ENCODE measurements around the gene TMEFF2.

Gene TMEFF2

DNA sequence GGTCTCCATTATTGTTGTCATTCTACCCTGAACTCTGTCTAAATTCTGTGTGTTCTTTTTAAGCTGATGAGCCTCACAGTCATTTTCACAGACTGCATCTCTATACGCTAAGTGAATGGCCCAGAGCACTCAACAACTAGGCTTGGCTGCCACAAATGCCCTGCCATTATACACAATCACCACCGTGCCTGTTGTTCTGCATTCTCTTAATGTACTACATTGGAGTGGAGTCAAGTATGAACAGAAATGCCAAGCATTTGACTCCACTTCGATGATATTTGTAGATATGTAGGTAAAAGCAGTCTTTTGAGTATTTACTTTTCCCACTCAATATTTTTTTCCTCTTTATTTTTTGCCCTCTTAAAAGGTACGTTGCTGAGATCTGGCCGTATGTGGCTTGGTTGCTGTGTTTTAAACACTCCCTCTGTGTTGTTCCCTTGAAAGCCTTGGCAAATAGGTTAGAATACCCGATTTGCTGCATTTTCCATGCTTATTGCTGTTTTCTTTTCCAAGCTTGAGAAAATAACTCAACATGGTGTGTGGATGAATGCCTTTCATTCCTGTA is 36.2 kb upstream of the TMEFF2 start:
- no peaks in the 10 kb centered on the region for H3K36me3 ChIP-seq (ENCODE audit: low read length)
- no peaks in the 10 kb centered on the region for H3K9me2 ChIP-seq (replicated peaks; ENCODE audit: insufficient read depth, low read length)
- no peaks in the 10 kb centered on the region for H3F3A ChIP-seq (ENCODE audit: insufficient read depth)
- no peak overlapping the region for H3K27ac ChIP-seq (ENCODE audit: low read depth, low read length)
- H3K9ac ChIP-seq (ENCODE audit: low read length): no peak overlapping the region
- no peaks in the 10 kb centered on the region for H3K27me3 ChIP-seq (ENCODE audit: low read length)
- no peaks in the 10 kb centered on the region for H3K9me3 ChIP-seq (ENCODE audit: insufficient read depth, low read length)
- H4K20me1 ChIP-seq (ENCODE audit: low read depth, low read length): no peaks in the 10 kb centered on the region
- TF ChIP-seq EZH2phosphoT487 (conservative IDR thresholded peaks at IDR 0.05; ENCODE audit: low read length): no peak
- TF ChIP-seq, protein P1, sequence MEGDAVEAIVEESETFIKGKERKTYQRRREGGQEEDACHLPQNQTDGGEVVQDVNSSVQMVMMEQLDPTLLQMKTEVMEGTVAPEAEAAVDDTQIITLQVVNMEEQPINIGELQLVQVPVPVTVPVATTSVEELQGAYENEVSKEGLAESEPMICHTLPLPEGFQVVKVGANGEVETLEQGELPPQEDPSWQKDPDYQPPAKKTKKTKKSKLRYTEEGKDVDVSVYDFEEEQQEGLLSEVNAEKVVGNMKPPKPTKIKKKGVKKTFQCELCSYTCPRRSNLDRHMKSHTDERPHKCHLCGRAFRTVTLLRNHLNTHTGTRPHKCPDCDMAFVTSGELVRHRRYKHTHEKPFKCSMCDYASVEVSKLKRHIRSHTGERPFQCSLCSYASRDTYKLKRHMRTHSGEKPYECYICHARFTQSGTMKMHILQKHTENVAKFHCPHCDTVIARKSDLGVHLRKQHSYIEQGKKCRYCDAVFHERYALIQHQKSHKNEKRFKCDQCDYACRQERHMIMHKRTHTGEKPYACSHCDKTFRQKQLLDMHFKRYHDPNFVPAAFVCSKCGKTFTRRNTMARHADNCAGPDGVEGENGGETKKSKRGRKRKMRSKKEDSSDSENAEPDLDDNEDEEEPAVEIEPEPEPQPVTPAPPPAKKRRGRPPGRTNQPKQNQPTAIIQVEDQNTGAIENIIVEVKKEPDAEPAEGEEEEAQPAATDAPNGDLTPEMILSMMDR (IDR thresholded peaks at IDR 0.05; ENCODE audit: insufficient read depth, low read length, poor library complexity, severe bottlenecking): no peak
- H3K4me2 ChIP-seq (ENCODE audit: low read depth, low read length, poor library complexity, severe bottlenecking): no peak overlapping the region
- H3K79me2 ChIP-seq (ENCODE audit: insufficient read depth, low read length): no peaks in the 10 kb centered on the region
- H2AFZ ChIP-seq (ENCODE audit: low read depth, low read length, severe bottlenecking): no peak overlapping the region
- H3K4me3 ChIP-seq (ENCODE audit: insufficient read depth, low read length, poor library complexity, severe bottlenecking): no peak overlapping the region

DNA sequence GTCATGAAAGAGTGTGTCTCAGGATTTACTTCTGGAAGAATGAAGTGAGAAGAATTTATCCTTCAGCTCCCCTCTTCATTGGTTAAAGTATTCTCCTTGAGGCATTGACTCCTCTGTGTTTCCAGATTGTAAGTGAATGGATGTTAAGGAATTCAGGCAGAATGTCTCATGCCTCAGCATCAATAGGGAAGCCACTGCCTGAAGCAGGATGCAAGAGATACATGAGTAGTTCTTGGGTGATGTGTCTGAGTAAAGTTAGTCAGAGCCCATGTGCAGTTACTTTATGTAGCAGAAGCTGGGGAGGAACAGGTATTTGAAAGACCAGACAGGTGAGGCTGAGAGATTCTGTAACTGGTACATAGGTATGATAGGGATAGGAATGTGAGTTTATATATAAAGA is 34.0 kb upstream of the TMEFF2 start:
- no peak overlapping the region for H3K9ac ChIP-seq (ENCODE audit: low read length)
- H3K27ac ChIP-seq (ENCODE audit: low read depth, low read length): no peak overlapping the region
- no peaks in the 10 kb centered on the region for H4K20me1 ChIP-seq (ENCODE audit: low read depth, low read length)
- no peaks in the 10 kb centered on the region for H3F3A ChIP-seq (ENCODE audit: insufficient read depth)
- no peaks in the 10 kb centered on the region for H3K9me3 ChIP-seq (ENCODE audit: insufficient read depth, low read length)
- H2AFZ ChIP-seq (ENCODE audit: low read depth, low read length, severe bottlenecking): no peak overlapping the region
- no peak for TF ChIP-seq EZH2phosphoT487 (conservative IDR thresholded peaks at IDR 0.05; ENCODE audit: low read length)
- TF ChIP-seq, protein P1 (IDR thresholded peaks at IDR 0.05; ENCODE audit: insufficient read depth, low read length, poor library complexity, severe bottlenecking): no peak
- H3K9me2 ChIP-seq (replicated peaks; ENCODE audit: insufficient read depth, low read length): no peaks in the 10 kb centered on the region
- no peak overlapping the region for H3K4me3 ChIP-seq (ENCODE audit: insufficient read depth, low read length, poor library complexity, severe bottlenecking)
- H3K79me2 ChIP-seq (ENCODE audit: insufficient read depth, low read length): no peaks in the 10 kb centered on the region
- no peaks in the 10 kb centered on the region for H3K36me3 ChIP-seq (ENCODE audit: low read length)
- no peaks in the 10 kb centered on the region for H3K27me3 ChIP-seq (ENCODE audit: low read length)
- no peak overlapping the region for H3K4me2 ChIP-seq (ENCODE audit: low read depth, low read length, poor library complexity, severe bottlenecking)

DNA sequence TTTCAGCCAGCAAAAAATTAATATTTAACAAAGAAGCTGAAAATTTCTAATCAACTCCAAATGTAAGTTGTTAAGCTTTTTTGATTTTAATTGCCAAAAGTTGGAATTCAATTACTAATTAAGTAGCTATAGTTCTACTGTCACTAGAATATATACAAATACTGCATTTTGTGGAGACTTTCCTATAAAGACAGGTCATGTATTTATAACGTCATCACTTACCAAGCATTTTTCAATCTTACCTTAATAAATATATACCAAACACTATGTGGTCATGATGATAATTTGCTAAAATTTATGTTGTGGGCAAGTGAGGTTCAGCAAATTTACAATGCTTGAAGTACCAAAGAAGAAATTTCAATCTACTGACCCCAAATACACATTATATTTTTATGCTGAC is 24.2 kb upstream of the TMEFF2 start:
- H4K20me1 ChIP-seq (ENCODE audit: low read depth, low read length): no peaks in the 10 kb centered on the region
- TF ChIP-seq, protein P1 (IDR thresholded peaks at IDR 0.05; ENCODE audit: insufficient read depth, low read length, poor library complexity, severe bottlenecking): no peak
- TF ChIP-seq EZH2phosphoT487 (conservative IDR thresholded peaks at IDR 0.05; ENCODE audit: low read length): no peak
- H2AFZ ChIP-seq (ENCODE audit: low read depth, low read length, severe bottlenecking): no peak overlapping the region
- no peak overlapping the region for H3K4me2 ChIP-seq (ENCODE audit: low read depth, low read length, poor library complexity, severe bottlenecking)
- no peak overlapping the region for H3K27ac ChIP-seq (ENCODE audit: low read depth, low read length)
- H3K9me2 ChIP-seq (replicated peaks; ENCODE audit: insufficient read depth, low read length): no peaks in the 10 kb centered on the region
- no peaks in the 10 kb centered on the region for H3K79me2 ChIP-seq (ENCODE audit: insufficient read depth, low read length)
- H3K36me3 ChIP-seq (ENCODE audit: low read length): no peaks in the 10 kb centered on the region
- H3K9me3 ChIP-seq (ENCODE audit: insufficient read depth, low read length): no peaks in the 10 kb centered on the region
- H3F3A ChIP-seq (ENCODE audit: insufficient read depth): no peaks in the 10 kb centered on the region
- no peak overlapping the region for H3K9ac ChIP-seq (ENCODE audit: low read length)
- H3K4me3 ChIP-seq (ENCODE audit: insufficient read depth, low read length, poor library complexity, severe bottlenecking): no peak overlapping the region
- H3K27me3 ChIP-seq (ENCODE audit: low read length): no peaks in the 10 kb centered on the region

Measured in SU-DHL-6 (cell line).